GM19025 (cell line): ENCODE results near the gene GRAMD1C.
"Not testable (repeated sequence)": the region's sequence is repeated elsewhere in the genome, so short reads cannot be mapped to it uniquely, and the experiment has no call there.

ENCODE experiments used
- ATAC-seq: cut with Tn5 transposase; IDR thresholded peaks from one replicate; pipeline ENCODE4 v1.9.1; 2021; ENCODE audit warnings: mild to moderate bottlenecking, low read depth, moderate library complexity; ENCODE audit not compliant: unreplicated experiment

GRAMD1C gene

DNA sequence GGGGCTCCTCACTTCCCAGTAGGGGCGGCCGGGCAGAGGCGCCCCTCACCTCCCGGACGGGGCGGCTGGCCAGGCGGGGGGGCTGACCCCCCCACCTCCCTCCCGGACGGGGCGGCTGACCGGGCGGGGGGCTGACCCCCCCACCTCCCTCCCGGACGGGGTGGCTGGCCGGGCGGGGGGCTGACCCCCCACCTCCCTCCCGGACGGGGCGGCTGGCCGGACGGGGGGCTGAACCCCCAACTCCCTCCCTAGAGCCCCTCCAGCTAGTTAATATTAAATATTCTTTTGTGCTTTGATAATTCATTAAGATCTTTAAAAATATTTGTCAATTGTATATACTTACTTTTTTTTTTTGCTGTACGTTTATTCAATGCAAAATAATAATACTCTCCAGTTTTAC is 11.3 kb downstream of the GRAMD1C start:
- not testable (repeated sequence) for ATAC-seq

DNA sequence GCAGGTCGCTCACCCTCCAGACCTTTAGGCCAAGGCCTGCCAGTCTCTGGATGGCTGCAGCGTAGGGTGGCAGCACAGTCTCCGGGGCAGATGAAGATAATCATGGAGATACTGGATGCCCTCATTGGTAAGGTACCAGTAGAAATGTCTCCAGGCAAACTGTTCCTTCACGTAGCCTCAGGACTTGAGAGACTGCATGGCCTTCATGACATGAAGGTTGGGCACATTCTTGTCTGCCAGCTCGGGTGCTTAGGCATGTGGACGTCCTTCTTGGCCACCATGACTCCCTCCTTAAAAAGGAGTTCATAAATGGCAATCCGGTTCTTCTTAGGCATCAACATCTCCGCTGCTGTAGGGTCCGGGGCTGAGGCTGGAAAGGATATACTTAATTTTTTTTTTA is 11.8 kb downstream of the GRAMD1C start:
- ATAC-seq, result not testable (repeated sequence)

GRCh38 chr3:113852506-113852905 is 13.9 kb downstream of the GRAMD1C start:
- no peak for ATAC-seq

- no peak for ATAC-seq
These were observed 28.9 kb downstream of the GRAMD1C start for GRCh38 chr3:113867506-113867905.

DNA sequence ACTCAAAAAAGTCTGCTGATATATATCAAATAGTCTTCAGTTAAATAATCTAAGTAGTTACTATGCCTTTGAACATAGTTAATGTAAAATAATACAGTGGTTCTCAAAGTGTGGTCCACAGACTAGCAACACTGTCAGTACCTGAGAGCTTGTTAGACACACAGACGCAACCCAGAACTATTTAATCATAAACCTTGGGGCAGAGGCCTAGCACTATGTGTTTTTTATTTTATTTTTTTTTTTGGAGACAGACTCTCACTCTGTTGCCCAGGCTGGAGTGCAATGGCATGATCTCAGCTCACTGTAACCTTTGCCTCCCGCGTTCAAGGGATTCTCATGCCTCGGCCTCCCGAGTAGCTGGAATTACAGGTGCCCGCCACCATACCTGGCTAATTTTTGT is 34.7 kb downstream of the GRAMD1C start:
- ATAC-seq, result no peak

DNA sequence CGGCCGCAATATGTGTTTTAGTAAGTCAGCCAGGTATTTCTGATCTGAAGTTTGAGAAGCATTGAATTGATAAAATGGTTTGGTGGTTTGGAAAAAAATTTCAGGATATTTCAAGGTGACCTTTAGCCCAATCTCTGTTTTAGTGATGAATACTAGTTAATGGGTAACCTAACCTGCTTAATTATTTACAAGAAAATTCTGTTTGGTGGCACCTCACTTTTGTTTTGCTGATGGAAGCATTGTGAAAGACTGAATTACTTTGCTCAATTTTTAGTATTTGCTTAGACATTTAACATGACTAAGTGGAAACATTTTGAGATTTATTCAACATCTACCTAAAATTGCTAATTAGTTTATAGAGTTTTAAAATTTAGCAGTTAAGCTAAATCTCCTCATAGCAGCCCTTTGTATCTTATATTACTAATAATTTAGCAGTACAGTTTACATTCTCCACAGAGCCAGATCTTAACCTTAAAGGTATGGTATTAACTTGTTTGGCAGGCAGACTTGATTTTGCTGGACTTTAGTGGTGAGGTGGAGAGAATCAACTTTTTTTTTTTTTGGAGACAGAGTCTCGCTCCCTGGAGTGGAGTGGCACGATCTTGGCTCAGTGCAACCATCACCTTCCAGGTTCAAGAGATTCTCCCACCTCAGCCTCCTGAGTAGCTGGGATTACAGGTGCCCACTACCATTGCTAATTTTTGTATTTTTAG is 35.4 kb downstream of the GRAMD1C start:
- ATAC-seq, result no peak

DNA sequence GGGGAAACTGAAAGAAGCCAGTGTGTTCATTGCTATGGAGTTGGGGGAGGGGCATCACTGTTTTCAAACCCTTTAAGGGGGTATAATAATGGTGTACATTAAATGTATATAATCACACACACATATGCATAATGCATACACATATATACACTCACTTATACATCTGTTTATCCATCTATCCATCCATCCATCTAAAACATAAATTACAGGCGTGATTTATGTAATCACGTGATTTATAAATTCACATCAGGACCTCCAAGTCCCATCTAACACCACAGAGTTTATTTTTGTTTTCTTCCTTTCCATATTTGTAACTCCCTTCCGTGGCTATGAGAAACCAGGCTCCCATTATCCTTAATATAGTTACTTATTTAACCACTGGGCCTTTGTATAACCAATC is 39.8 kb downstream of the GRAMD1C start:
- ATAC-seq, result no peak

- ATAC-seq, result no peak
These were observed 46.5 kb downstream of the GRAMD1C start for GRCh38 chr3:113885050-113885449.

GRCh38 chr3:113890256-113890900 is 51.8 kb downstream of the GRAMD1C start:
- ATAC-seq, result no peak

DNA sequence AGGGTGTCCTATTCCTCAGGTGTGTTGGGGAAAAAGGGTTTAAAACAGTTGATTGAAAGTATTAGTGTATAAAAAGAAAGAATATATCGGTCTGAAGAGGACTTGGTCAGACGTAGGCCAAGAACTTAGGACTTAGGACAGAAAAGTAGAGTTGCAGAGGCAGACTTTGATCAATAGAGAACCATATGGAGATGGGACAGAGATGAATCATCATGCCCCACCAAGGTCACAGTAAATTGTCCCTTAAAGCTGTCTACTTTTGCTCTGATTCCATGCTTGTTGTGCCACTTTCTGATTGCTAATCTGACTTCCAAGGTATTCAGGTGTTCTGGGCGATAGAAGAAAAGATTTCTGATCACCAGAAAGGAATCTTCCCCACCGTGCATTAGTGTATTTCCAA is 56.3 kb downstream of the GRAMD1C start:
- ATAC-seq, result no peak

DNA sequence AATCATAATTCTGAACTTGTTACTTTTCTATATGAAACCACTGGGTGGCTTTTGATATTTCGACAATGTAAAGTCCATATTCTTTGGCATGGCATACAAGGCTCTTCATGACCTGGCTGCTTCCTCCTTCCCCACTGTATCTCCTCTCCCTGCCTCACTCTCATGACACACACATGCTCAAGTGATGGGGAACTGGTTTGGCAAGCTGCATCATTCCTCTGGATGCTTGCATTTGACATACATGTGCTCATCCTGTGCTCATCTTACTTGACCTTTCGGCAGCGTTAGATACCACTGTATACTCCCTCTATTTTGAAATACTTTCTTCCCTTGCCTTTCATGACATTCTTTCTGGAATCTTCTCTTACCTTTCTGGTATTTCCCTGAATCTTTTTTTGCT is 57.4 kb downstream of the GRAMD1C start:
- ATAC-seq, result no peak

DNA sequence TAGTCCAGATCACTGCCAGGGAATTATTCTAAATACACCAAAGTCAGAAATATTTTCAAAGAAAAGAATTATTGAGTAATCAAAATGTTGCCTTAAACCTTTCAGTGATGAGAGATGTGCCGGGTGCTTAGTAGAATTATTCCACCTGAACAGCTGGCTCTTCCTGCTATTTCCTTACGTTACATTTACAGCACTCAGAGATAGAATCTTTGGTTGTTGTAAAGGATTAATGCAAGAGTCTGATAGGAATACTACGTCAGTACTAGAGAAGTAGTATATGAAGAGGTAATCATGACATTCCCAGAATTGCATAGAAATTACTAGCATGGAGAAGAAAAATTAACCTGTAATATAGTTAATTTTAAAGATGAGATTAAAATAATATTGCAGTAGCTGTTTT is 58.3 kb downstream of the GRAMD1C start:
- ATAC-seq, result no peak

GRCh38 chr3:113897373-113897777 is 58.8 kb downstream of the GRAMD1C start:
- ATAC-seq, result no peak

DNA sequence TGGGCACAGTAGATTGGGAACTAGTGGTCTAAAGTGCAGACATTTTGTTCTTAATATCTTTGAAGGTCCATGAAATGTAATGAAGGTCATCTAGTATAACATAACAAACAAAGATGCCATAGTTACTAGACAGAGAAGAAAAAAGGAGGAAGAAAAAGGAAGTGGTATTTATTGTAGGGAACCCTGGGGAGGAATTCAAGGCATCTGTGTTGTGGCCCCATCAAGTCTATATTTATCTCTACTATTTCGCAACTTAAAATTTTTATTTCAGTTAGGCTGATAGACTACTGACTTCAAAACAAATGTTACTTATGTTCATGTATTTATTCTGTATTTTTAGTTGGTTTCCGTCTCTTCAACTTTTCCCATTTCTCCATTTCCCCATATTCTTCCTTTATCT is 60.3 kb downstream of the GRAMD1C start:
- no peak for ATAC-seq

DNA sequence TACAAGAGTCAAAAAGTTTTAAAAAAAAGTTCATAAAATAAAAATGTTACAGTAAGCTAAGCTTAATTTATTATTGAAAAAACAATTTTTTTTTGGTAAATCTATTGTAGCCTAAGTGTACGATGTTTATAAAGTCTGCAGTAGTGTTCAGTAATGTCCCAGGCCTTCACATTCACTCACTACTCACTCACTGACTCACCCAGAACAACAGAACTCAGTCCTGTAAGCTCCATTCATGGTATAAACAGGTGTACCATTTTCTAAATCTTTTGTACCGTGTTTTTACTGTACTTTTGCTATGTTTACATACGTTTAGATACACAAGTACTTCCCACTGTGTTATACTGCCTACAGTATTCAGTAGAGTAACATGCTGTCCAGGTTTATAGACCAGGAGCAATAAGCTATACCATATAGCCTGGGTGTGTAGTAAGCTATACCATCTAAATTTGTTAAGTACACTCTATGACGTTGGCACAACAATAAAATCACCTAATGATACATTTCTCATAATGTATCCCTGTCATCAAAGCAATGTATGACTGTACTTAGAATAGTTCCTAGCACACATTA is 68.1 kb downstream of the GRAMD1C start:
- no peak for ATAC-seq

GRCh38 chr3:113908133-113908532 is 69.5 kb downstream of the GRAMD1C start:
- no peak for ATAC-seq

DNA sequence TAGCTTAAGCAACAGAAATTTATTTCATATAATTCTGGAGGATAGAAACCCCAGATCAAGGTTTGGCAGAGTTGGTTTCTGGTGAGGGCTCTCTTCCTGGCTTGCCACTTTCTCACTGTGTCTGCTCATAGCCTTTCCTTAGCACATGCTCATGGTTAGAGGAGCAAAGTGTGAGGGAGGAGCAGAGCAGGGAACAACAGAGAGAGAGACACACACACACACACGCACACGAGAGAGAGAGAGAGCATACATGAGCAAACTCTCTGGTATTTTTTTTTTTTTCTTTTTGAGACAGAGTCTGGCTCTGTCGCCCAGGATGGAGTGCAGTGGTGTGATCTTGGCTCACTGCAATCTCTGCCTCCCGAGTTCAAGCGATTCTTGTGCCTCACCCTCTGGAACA is 72.4 kb downstream of the GRAMD1C start:
- ATAC-seq, result no peak

GRCh38 chr3:113912552-113913236 is 74.1 kb downstream of the GRAMD1C start:
- peak; percentile 89 for ATAC-seq

- no peak for ATAC-seq
These were observed 76.1 kb downstream of the GRAMD1C start for GRCh38 chr3:113914646-113915045.

DNA sequence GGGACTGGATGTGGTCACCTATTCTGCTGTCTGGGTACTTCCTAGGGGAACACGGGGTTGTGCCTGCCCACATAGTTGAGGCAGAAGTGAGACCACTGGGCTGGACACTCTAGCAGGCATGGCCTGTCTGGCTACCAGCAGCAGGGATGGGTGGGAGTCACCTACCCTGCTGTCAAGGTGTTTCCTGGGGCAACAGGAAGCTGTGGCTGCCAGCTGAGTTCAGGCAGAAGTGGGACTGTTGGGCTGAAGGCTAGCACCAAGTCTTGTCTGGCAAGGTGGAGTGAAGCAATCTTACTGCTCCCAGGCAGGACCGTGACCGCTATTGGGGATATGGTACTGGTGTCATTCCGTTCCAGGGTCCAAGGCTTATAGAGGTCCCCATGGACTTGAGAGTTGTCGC is 89.0 kb downstream of the GRAMD1C start:
- ATAC-seq, result no peak

DNA sequence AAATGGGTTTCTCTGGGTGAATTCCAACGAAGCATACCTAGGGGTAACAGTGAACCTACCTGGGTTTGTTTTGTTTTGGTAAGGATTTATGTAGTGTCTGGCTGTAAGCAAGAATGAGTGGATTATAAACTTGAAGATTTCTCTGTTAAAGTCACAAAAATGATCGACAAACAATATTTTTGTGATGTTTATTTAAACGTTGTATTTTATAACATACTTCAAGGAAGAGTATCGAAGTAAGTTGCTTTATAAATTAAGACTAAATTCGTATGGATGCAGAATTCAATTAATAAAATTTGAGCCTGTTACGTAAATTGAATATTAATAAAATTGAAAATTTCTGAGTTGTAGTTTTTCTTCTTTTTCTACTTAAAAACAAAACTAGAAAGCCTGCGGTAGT is 108.2 kb downstream of the GRAMD1C start:
- no peak for ATAC-seq
